HepG2 (cell line): Measurements from ENCODE around the gene NOXRED1. TPM values are rescaled to one million over a fixed set of nuclear protein-coding genes. Genes with fewer than 3 reads are reported as not detected.

ENCODE experiments used
- ATAC-seq: fragments of 200-7000 bp; cut with Tn5 transposase; 3 replicates; pipeline ENCODE4 v1.9.1; 2020; ENCODE audit warnings: mild to moderate bottlenecking, moderate library complexity
- BruUV-seq: library from RNA; stranded (reverse); fragments of 400-500 nt; replicated peaks from 2 replicates; lab custom pipeline; 2021; lab: Mats Ljungman, UMichigan
- CTCF ChIA-PET: fragments of 300-600 bp; formaldehyde crosslinking; extraction: SDS; loops from one replicate; lab custom pipeline; 2021; ENCODE audit warnings: low total read pairs, inconsistent platforms, low intra/inter-chr PET ratio; lab: Yijun Ruan, JAX
- POLR2A ChIA-PET: fragments of 350-600 bp; sonication (Branson Sonifier 250); formaldehyde crosslinking; loops from one replicate; lab custom pipeline; 2020; ENCODE audit warnings: antibody characterized with exemption, inconsistent platforms; lab: Yijun Ruan, JAX
- DNase-seq: peaks from one replicate; pipeline ENCODE4 v3.0.0-alpha.2; 2015; ENCODE audit warnings: low spot score
- FAIRE-seq: peaks from 3 replicates; lab custom pipeline; 2011; peaks lifted over from hg19 to GRCh38; lab: Jason Lieb, UNC
- H2AFZ ChIP-seq: one replicate; pipeline ENCODE4 v1.6.1; 2011; ENCODE audit warnings: low read length, inconsistent platforms
- H3K27ac ChIP-seq: fragments of 300-600 bp; 3 replicates; pipeline ENCODE4 v1.8.0; 2011; ENCODE audit warnings: mixed run types, mild to moderate bottlenecking, mixed read lengths, low read length, inconsistent platforms; ENCODE audit not compliant: insufficient read depth; ENCODE audit errors: extremely low read length
- H3K27me3 ChIP-seq, 2 experiments: fragments of 200-600 bp in 1 of 2; 2 replicates in 1 of 2; 3 replicates in 1 of 2; pipeline versions ENCODE4 v1.6.0 to v1.8.0; 2011; ENCODE audit warnings: low read length in 2 of 2, mild to moderate bottlenecking in 2 of 2, moderate library complexity in 2 of 2, inconsistent platforms in 1 of 2; ENCODE audit not compliant: insufficient read depth in 2 of 2, control insufficient read depth in 1 of 2
- H3K36me3 ChIP-seq, 2 experiments: fragments of 200-600 bp in 1 of 2; replicated peaks in 1 of 2; 2 replicates in 1 of 2; 3 replicates in 1 of 2; pipeline versions ENCODE4 v1.5.1 to v1.8.0; 2011; ENCODE audit warnings: low read length in 2 of 2, inconsistent platforms in 1 of 2; ENCODE audit not compliant: insufficient read depth in 2 of 2, control insufficient read depth in 1 of 2
- H3K4me1 ChIP-seq: 2 replicates; pipeline ENCODE4 v1.5.1; 2012; ENCODE audit warnings: low read length, inconsistent platforms; ENCODE audit not compliant: insufficient read depth
- H3K4me2 ChIP-seq: 2 replicates; pipeline ENCODE4 v1.6.0; 2011; ENCODE audit warnings: low read depth, low read length, inconsistent platforms
- H3K4me3 ChIP-seq, 3 experiments: fragments of 200-600 bp in 1 of 3; sonication (generic), shearing (Covaris generic) in 1 of 3; replicated peaks in 1 of 3; 2 replicates each; pipeline ENCODE4 v1.5.1; 2011 to 2016; ENCODE audit warnings: low read length in 3 of 3, inconsistent platforms in 2 of 3, low read depth in 2 of 3, mild to moderate bottlenecking in 2 of 3, control low read depth in 1 of 3, mixed read lengths in 1 of 3; ENCODE audit not compliant: insufficient read depth in 1 of 3
- H3K79me2 ChIP-seq: one replicate; pipeline ENCODE4 v1.6.1; 2011; ENCODE audit warnings: low read length, inconsistent platforms; ENCODE audit not compliant: insufficient read depth
- H3K9ac ChIP-seq: 2 replicates; pipeline ENCODE4 v1.6.0; 2011; ENCODE audit warnings: mild to moderate bottlenecking, low read depth, low read length, inconsistent platforms; ENCODE audit not compliant: insufficient read depth
- H3K9me3 ChIP-seq: 2 replicates; pipeline ENCODE4 v1.5.1; 2012; ENCODE audit warnings: mild to moderate bottlenecking, low read length
- H4K20me1 ChIP-seq: 2 replicates; pipeline ENCODE4 v1.6.0; 2011; ENCODE audit warnings: inconsistent platforms, mild to moderate bottlenecking, low read length, moderate library complexity; ENCODE audit not compliant: insufficient read depth
- FOXA1 ChIP-seq, 2 experiments: fragments of 450-650 bp in 1 of 2; sonication (generic) in 1 of 2; formaldehyde crosslinking in 1 of 2; IDR thresholded peaks; 2 replicates each; pipeline versions ENCODE4 v1.4.0 to v1.6.1; 2016 to 2020; ENCODE audit warnings: missing genetic modification reagents in 1 of 2
- KLF16 ChIP-seq, 2 experiments: sonication (generic) in 1 of 2; formaldehyde crosslinking in 1 of 2; IDR thresholded peaks; 2 replicates each; pipeline versions ENCODE4 v1.6.1 to v1.8.0; 2016 to 2023; ENCODE audit warnings: missing genetic modification reagents in 2 of 2, missing compliant biosample characterization in 1 of 2
- NR2F1 ChIP-seq, 2 experiments: fragments of 450-650 bp in 1 of 2; formaldehyde crosslinking in 1 of 2; IDR thresholded peaks; 2 replicates each; pipeline versions ENCODE4 v1.5.0 to v1.6.1; 2016 to 2020; ENCODE audit warnings: mild to moderate bottlenecking in 1 of 2, missing compliant biosample characterization in 1 of 2, missing genetic modification reagents in 1 of 2, moderate library complexity in 1 of 2
- SP2 ChIP-seq: sonication (generic); formaldehyde crosslinking; IDR thresholded peaks from 2 replicates; pipeline ENCODE4 v1.5.1; 2020; ENCODE audit warnings: mild to moderate bottlenecking, missing genetic modification reagents
- TERF1 ChIP-seq: sonication (generic); formaldehyde crosslinking; IDR thresholded peaks from 2 replicates; pipeline ENCODE4 v1.8.0; 2022; ENCODE audit warnings: mild to moderate bottlenecking, missing genetic modification reagents, moderate library complexity
- ZNF629 ChIP-seq: sonication (generic); formaldehyde crosslinking; conservative IDR thresholded peaks from 2 replicates; pipeline ENCODE4 v1.5.0; 2020; ENCODE audit warnings: missing genetic modification reagents
- WGBS: methylation state at CpG from one replicate; pipeline ENCODE4 v1.1.6; 2017; ENCODE audit warnings: low lambda C conversion rate; 5-methylcytosine and 5-hydroxymethylcytosine counted together
- in situ Hi-C: cut with HindIII; loops from 2 replicates; pipeline ENCODE4 v1.10.0; 2017; ENCODE audit warnings: low pct_unique_long_range_greater_than_20kb; ENCODE audit not compliant: extremely low pct_ligation_motif_present
- intact Hi-C: fragments of 100-400 bp; cut with micrococcal nuclease; formaldehyde crosslinking; loops from one replicate; pipeline ENCODE4 v1.10.0; 2022; ENCODE audit not compliant: unreplicated experiment
- polyA plus RNA-seq, 8 experiments: library from polyadenylated mRNA; depleted of rRNA in 3 of 8; stranded (reverse) in 7 of 8; unstranded in 1 of 8; fragments of >200 nt; fragmentation: Illumina TruSeq in 4 of 8; extraction: Trizol in 4 of 8; gene quantifications; 2 replicates each; pipeline versions ENCODE4 v1.2.1 to v1.2.3, GENCODE V29; 2011 to 2016; ENCODE audit warnings: low read depth in 4 of 8, missing spikeins in 1 of 8, mixed read lengths in 1 of 8; ENCODE audit not compliant: insufficient read depth in 1 of 8
- total RNA-seq, 5 experiments: library from RNA; depleted of rRNA; stranded (reverse); fragments of >200 nt; fragmentation: Illumina TruSeq; extraction: Trizol; gene quantifications; 2 replicates each; pipeline ENCODE4 v1.2.3, GENCODE V29; 2016; ENCODE audit warnings: low read depth in 1 of 5
- TF ChIP-seq, protein P1 (sequence below): sonication (generic); formaldehyde crosslinking; IDR thresholded peaks from 2 replicates; pipeline ENCODE4 v1.5.0; 2020; ENCODE audit warnings: mild to moderate bottlenecking, missing genetic modification reagents
- TF ChIP-seq, protein P2 (sequence below): sonication (generic); formaldehyde crosslinking; IDR thresholded peaks from 2 replicates; pipeline ENCODE4 v1.4.0; 2020; ENCODE audit warnings: missing genetic modification reagents, borderline replicate concordance

Gene NOXRED1
- total and polyA plus RNA-seq, 2 of the 13 experiments (the other 11 are each of a cell fraction or from before 2014, with no cell fraction given) = 0.24 to 0.41 TPM

DNA sequence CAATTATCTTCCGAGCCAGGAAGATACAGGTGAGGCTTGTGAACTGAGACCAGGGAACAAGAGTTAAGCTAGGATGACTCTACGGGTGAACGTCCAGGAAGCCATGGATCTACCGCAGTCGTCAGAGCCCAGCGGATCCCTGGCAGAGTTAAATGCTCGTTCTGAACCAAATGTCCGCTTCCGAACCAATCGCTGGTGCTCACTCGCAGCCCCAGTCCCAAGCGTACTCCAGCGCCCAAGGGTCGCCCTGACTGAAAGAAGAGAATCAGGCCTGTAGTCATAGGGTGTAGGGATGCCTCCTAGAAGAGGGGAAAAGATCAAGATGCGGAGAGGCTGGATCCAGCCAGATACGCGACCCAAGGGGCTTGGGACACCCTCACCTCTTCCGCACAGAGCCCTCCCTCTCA lies 33.8 kb upstream of the NOXRED1 start (continued):
- TF ChIP-seq KLF16 (CRISPR knock-in tag; IDR thresholded peaks at IDR 0.05) = 0 out of 4 replicates have a peak, but pooled peaks of 1 of the 2 experiments have one; percentile 67
- no peak for TF ChIP-seq ZNF629 (CRISPR knock-in tag)
- no peak for TF ChIP-seq SP2 (CRISPR knock-in tag)
- TF ChIP-seq FOXA1 (IDR thresholded peaks at IDR 0.05) = no peak
- TF ChIP-seq FOXA1 (CRISPR knock-in tag; IDR thresholded peaks at IDR 0.05) = no peak

DNA sequence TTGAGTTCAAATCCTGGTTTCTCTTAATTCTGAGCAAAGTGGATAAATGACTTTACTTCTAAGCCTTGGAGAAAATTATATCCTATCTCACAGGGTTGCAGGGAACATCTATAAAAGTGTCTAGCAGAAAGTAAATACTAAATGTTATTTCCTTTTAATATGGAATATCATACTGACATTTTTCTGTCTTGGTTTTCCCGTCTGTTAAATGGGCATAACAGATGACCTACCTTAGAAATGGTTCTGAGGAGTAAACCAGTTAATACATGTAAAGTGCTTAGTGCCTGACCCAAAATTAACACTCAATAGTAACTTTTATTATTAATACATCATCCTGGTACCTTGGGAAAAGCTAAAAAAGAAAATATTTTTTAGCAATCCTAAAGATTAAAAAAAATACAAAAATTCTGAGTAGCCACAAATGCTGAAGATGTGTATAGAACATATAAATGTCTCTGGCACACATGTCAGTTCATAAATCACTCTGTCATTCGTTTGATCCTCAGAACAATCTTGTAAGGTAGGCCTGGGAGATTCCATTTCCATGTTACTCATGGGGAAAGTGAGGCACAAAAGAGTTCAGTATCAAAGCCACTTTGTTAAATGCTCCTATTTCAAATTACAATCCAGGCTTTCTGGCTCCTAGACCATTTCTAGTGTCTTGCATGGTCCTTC lies 32.8 kb upstream of the NOXRED1 start:
- no peak overlapping the region for H2AFZ ChIP-seq
- peaks cover 43% of the 10 kb centered on the region for H3K79me2 ChIP-seq
- H3K9me3 ChIP-seq = no peaks in the 10 kb centered on the region
- peaks cover 8% of the 10 kb centered on the region for H4K20me1 ChIP-seq
- peak overlapping the region; percentile 89; the same call in 1 of the 2 replicates for H3K9ac ChIP-seq
- ATAC-seq = no peak
- peak overlapping the region; percentile 75 to 98 (median 90); a peak in 5 of 6 replicates for H3K4me3 ChIP-seq
- no peaks in the 10 kb centered on the region; a peak in 1 of 5 replicates for H3K27me3 ChIP-seq
- CTCF ChIA-PET = no interaction called here
- H3K36me3 ChIP-seq = peaks cover 10 to 20% of the 10 kb centered on the region in 2 experiments
- intact Hi-C loops = loop anchor here (5.0 kb wide), 1 partner anchor 134 kb away; the partner anchor contains the start of genes GSTZ1 and POMT2
- no peak overlapping the region for H3K27ac ChIP-seq
- BruUV-seq = no TSS peak
- POLR2A ChIA-PET = no interaction called here
- in situ Hi-C loops = loop anchor here (5.0 kb wide), 1 partner anchor 96 kb away; no protein-coding TSS in a partner anchor
- FAIRE-seq = no peak
- peak overlapping the region; percentile 73 for H3K4me2 ChIP-seq
- 45% methylated on average over 2 of the region's 2 CpGs for WGBS
- no peak for DNase-seq
- H3K4me1 ChIP-seq = peaks cover 35% of the 10 kb centered on the region
- TF ChIP-seq TERF1 (CRISPR knock-in tag) (no peak), ZNF629 (CRISPR knock-in tag) (peak; percentile 72; the same call in 1 of the 2 replicates), NR2F1 (CRISPR knock-in tag; IDR thresholded peaks at IDR 0.05) (no peak)
- TF ChIP-seq, protein P1, sequence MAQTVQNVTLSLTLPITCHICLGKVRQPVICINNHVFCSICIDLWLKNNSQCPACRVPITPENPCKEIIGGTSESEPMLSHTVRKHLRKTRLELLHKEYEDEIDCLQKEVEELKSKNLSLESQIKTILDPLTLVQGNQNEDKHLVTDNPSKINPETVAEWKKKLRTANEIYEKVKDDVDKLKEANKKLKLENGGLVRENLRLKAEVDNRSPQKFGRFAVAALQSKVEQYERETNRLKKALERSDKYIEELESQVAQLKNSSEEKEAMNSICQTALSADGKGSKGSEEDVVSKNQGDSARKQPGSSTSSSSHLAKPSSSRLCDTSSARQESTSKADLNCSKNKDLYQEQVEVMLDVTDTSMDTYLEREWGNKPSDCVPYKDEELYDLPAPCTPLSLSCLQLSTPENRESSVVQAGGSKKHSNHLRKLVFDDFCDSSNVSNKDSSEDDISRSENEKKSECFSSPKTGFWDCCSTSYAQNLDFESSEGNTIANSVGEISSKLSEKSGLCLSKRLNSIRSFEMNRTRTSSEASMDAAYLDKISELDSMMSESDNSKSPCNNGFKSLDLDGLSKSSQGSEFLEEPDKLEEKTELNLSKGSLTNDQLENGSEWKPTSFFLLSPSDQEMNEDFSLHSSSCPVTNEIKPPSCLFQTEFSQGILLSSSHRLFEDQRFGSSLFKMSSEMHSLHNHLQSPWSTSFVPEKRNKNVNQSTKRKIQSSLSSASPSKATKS (CRISPR knock-in tag) = no peak
- TF ChIP-seq, protein P2, sequence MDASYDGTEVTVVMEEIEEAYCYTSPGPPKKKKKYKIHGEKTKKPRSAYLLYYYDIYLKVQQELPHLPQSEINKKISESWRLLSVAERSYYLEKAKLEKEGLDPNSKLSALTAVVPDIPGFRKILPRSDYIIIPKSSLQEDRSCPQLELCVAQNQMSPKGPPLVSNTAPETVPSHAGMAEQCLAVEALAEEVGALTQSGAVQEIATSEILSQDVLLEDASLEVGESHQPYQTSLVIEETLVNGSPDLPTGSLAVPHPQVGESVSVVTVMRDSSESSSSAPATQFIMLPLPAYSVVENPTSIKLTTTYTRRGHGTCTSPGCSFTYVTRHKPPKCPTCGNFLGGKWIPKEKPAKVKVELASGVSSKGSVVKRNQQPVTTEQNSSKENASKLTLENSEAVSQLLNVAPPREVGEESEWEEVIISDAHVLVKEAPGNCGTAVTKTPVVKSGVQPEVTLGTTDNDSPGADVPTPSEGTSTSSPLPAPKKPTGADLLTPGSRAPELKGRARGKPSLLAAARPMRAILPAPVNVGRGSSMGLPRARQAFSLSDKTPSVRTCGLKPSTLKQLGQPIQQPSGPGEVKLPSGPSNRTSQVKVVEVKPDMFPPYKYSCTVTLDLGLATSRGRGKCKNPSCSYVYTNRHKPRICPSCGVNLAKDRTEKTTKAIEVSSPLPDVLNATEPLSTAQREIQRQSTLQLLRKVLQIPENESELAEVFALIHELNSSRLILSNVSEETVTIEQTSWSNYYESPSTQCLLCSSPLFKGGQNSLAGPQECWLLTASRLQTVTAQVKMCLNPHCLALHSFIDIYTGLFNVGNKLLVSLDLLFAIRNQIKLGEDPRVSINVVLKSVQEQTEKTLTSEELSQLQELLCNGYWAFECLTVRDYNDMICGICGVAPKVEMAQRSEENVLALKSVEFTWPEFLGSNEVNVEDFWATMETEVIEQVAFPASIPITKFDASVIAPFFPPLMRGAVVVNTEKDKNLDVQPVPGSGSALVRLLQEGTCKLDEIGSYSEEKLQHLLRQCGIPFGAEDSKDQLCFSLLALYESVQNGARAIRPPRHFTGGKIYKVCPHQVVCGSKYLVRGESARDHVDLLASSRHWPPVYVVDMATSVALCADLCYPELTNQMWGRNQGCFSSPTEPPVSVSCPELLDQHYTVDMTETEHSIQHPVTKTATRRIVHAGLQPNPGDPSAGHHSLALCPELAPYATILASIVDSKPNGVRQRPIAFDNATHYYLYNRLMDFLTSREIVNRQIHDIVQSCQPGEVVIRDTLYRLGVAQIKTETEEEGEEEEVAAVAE (CRISPR knock-in tag) = no peak
